ENCODE data around the gene ANKRD49.
"Not testable (repeated sequence)": the region's sequence is repeated elsewhere in the genome, so short reads cannot be mapped to it uniquely, and the experiment has no call there.

GRCh38 chr11:94506513-94506912 lies 12.7 kb downstream of the ANKRD49 start:
- TF ChIP-seq CTCF, EZH2 (IDR thresholded peaks at IDR 0.05): not testable (repeated sequence)
